Lower leg skin (tissue), 3 donors: ENCODE measurements around the gene PHYHD1.

Source experiments
- POLR2A ChIP-seq, 2 donors: fragments of 450-650 bp; IDR thresholded peaks; one replicate each; pipeline ENCODE4 v1.6.1; 2016 to 2017; ENCODE audit warnings: antibody characterized with exemption in 2 of 2, mild to moderate bottlenecking in 1 of 2, moderate library complexity in 1 of 2
- TF ChIP-seq, protein P1 (sequence below), 3 donors: fragments of 450-650 bp; IDR thresholded peaks; one replicate each; pipeline ENCODE4 v1.5.1; 2016; ENCODE audit warnings: antibody characterized with exemption in 3 of 3, mild to moderate bottlenecking in 3 of 3, moderate library complexity in 2 of 3

DNA sequence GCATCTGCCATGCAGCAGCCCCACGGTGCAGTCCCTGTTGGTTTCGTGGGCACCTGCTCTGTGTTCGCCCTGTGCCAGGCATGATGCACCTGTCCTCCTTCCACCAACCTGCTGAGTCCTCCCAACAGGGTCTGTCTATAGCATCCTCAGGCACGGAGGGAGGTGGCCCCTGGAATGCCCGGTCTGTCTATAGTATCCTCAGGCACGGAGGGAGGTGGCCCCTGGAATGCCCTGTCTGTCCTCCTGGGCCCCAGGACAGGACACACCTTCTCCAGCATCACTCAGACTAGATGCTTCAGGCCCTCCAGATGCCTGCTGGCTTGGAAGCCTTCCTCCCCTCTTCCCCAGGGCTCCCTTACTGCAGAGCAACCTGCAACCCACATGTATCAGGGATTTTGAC lies 9.9 kb upstream of the PHYHD1 start:
- TF ChIP-seq, protein P1, sequence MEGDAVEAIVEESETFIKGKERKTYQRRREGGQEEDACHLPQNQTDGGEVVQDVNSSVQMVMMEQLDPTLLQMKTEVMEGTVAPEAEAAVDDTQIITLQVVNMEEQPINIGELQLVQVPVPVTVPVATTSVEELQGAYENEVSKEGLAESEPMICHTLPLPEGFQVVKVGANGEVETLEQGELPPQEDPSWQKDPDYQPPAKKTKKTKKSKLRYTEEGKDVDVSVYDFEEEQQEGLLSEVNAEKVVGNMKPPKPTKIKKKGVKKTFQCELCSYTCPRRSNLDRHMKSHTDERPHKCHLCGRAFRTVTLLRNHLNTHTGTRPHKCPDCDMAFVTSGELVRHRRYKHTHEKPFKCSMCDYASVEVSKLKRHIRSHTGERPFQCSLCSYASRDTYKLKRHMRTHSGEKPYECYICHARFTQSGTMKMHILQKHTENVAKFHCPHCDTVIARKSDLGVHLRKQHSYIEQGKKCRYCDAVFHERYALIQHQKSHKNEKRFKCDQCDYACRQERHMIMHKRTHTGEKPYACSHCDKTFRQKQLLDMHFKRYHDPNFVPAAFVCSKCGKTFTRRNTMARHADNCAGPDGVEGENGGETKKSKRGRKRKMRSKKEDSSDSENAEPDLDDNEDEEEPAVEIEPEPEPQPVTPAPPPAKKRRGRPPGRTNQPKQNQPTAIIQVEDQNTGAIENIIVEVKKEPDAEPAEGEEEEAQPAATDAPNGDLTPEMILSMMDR (IDR thresholded peaks at IDR 0.05): no peak
- no peak for TF ChIP-seq POLR2A (IDR thresholded peaks at IDR 0.05)
